SU-DHL-6 (cell line): ENCODE data around the gene FMNL1.
A peak's percentile ranks its signal among the peaks of the same experiment; 100 is the strongest.

Source experiments
- CTCF ChIP-seq: fragments of 200-600 bp; sonication (generic); IDR thresholded peaks from one replicate; pipeline ENCODE4 v1.5.1; 2017; ENCODE audit warnings: antibody characterized with exemption, mild to moderate bottlenecking, low read length, moderate library complexity; ENCODE audit not compliant: insufficient read depth, poor library complexity, severe bottlenecking
- EZH2phosphoT487 ChIP-seq: fragments of 200-600 bp; sonication (generic), shearing (Covaris generic); conservative IDR thresholded peaks from 2 replicates; pipeline ENCODE4 v1.6.1; 2018; ENCODE audit warnings: mild to moderate bottlenecking, antibody characterized with exemption, low read length, moderate library complexity, mixed read lengths

GRCh38 chr17:45270828-45271418 is 49.2 kb downstream of the FMNL1 start:
- TF ChIP-seq CTCF (peak; percentile 60), EZH2phosphoT487 (no peak)
